GM23338 (cell line): ENCODE data around the gene SEMA6C. TPM values are rescaled to one million over a fixed set of nuclear protein-coding genes. Genes with fewer than 3 reads are reported as not detected.

ENCODE experiments used
- ATAC-seq: fragments of 200-7000 bp; cut with Tn5 transposase; 3 replicates; pipeline ENCODE4 v1.9.1; 2020
- DNase-seq: peaks from one replicate; pipeline ENCODE4 v3.0.0-alpha.2; 2015; ENCODE audit warnings: low spot score
- H2AFZ ChIP-seq: fragments of 200-600 bp; sonication (generic); 2 replicates; pipeline ENCODE4 v1.8.0; 2016; ENCODE audit warnings: antibody characterized with exemption, mild to moderate bottlenecking, moderate library complexity
- H3F3A ChIP-seq: fragments of 200-600 bp; sonication (generic); replicated peaks from 2 replicates; pipeline ENCODE4 v1.8.0; 2017; ENCODE audit warnings: antibody characterized with exemption, mixed run types, low read depth
- H3K27ac ChIP-seq: fragments of 200-600 bp; sonication (generic); 2 replicates; pipeline ENCODE4 v1.6.1; 2016; ENCODE audit warnings: low read depth
- H3K27me3 ChIP-seq: fragments of 200-600 bp; sonication (generic); 2 replicates; pipeline ENCODE4 v1.8.0; 2016; ENCODE audit warnings: mild to moderate bottlenecking, mixed run types, moderate library complexity; ENCODE audit not compliant: insufficient read depth
- H3K36me3 ChIP-seq: fragments of 200-600 bp; sonication (generic); 2 replicates; pipeline ENCODE4 v1.8.0; 2016; ENCODE audit warnings: mild to moderate bottlenecking; ENCODE audit not compliant: insufficient read depth
- H3K4me1 ChIP-seq: fragments of 200-600 bp; sonication (generic); 2 replicates; pipeline ENCODE4 v1.8.0; 2016; ENCODE audit warnings: mild to moderate bottlenecking, moderate library complexity; ENCODE audit not compliant: insufficient read depth
- H3K4me2 ChIP-seq: fragments of 200-600 bp; sonication (generic); 2 replicates; pipeline ENCODE4 v1.7.1; 2017; ENCODE audit warnings: mixed run types
- H3K4me3 ChIP-seq: fragments of 200-600 bp; sonication (generic); 2 replicates; pipeline ENCODE4 v1.6.1; 2016; ENCODE audit warnings: mixed run types
- H3K79me2 ChIP-seq: fragments of 200-600 bp; sonication (generic); replicated peaks from 2 replicates; pipeline ENCODE4 v1.8.0; 2017; ENCODE audit warnings: mild to moderate bottlenecking; ENCODE audit not compliant: insufficient read depth
- H3K9me2 ChIP-seq: fragments of 200-600 bp; sonication (generic); 2 replicates; pipeline ENCODE4 v1.8.0; 2017; ENCODE audit not compliant: insufficient read depth
- H4K20me1 ChIP-seq: fragments of 200-600 bp; sonication (generic); replicated peaks from 2 replicates; pipeline ENCODE4 v1.8.0; 2017; ENCODE audit warnings: mild to moderate bottlenecking; ENCODE audit not compliant: insufficient read depth
- H3K27ac Mint-ChIP-seq: 2 replicates; pipeline ENCODE4 v1.8.0; 2020; ENCODE audit warnings: inconsistent platforms, mild to moderate bottlenecking, moderate library complexity, mixed read lengths
- H3K27me3 Mint-ChIP-seq: 3 replicates; pipeline ENCODE4 v1.8.0; 2022; ENCODE audit warnings: low read depth, mild to moderate bottlenecking, moderate library complexity, mixed read lengths, inconsistent platforms; ENCODE audit not compliant: insufficient read depth, poor library complexity
- H3K36me3 Mint-ChIP-seq: 3 replicates; pipeline ENCODE4 v1.8.0; 2021; ENCODE audit warnings: low read depth, mild to moderate bottlenecking, inconsistent platforms, moderate library complexity, mixed read lengths
- H3K4me1 Mint-ChIP-seq: 3 replicates; pipeline ENCODE4 v1.8.0; 2020; ENCODE audit warnings: mild to moderate bottlenecking, inconsistent platforms, mixed read lengths
- H3K4me3 Mint-ChIP-seq: 3 replicates; pipeline ENCODE4 v1.8.0; 2021; ENCODE audit warnings: moderate library complexity, mild to moderate bottlenecking, inconsistent platforms, mixed read lengths
- H3K9me3 Mint-ChIP-seq: 3 replicates; pipeline ENCODE4 v1.8.0; 2020; ENCODE audit warnings: moderate library complexity, mild to moderate bottlenecking, inconsistent platforms, mixed read lengths
- CREB1 ChIP-seq: fragments of 250-450 bp; sonication (Bioruptor Pico); IDR thresholded peaks from 2 replicates; pipeline ENCODE4 v1.5.0; 2020; ENCODE audit warnings: low read depth, mild to moderate bottlenecking, moderate library complexity
- EZH2 ChIP-seq: fragments of 200-600 bp; sonication (generic); IDR thresholded peaks from one replicate; pipeline ENCODE4 v1.8.0; 2017; ENCODE audit warnings: antibody characterized with exemption, mild to moderate bottlenecking, low read depth; ENCODE audit not compliant: unreplicated experiment
- EZH2phosphoT487 ChIP-seq: fragments of 200-600 bp; sonication (generic); IDR thresholded peaks from one replicate; pipeline ENCODE4 v1.8.1; 2018; ENCODE audit warnings: antibody characterized with exemption; ENCODE audit not compliant: unreplicated experiment
- JUNB ChIP-seq: IDR thresholded peaks from one replicate; pipeline ENCODE4 v1.6.1; 2016; ENCODE audit warnings: antibody characterized with exemption; ENCODE audit not compliant: unreplicated experiment
- POLR2AphosphoS5 ChIP-seq: IDR thresholded peaks from 2 replicates; pipeline ENCODE4 v1.6.1; 2016; ENCODE audit warnings: antibody characterized with exemption, low read depth
- STAT1 ChIP-seq: IDR thresholded peaks from one replicate; pipeline ENCODE4 v1.6.1; 2016; ENCODE audit warnings: antibody characterized with exemption; ENCODE audit not compliant: unreplicated experiment
- ZNF114 ChIP-seq: fragments of 250-450 bp; sonication (Bioruptor Pico); IDR thresholded peaks from 2 replicates; pipeline ENCODE4 v1.5.0; 2020; ENCODE audit warnings: mild to moderate bottlenecking, moderate library complexity
- ZNF331 ChIP-seq: fragments of 250-450 bp; sonication (Bioruptor Pico); IDR thresholded peaks from 2 replicates; pipeline ENCODE4 v1.5.0; 2020; ENCODE audit warnings: low read depth, mild to moderate bottlenecking, moderate library complexity
- polyA plus RNA-seq: library from polyadenylated mRNA; unstranded; fragments of >200 nt; fragmentation: Nextera tagmentation; extraction: Ambion mirVana; gene quantifications from 2 replicates; pipeline ENCODE4 v1.2.1, GENCODE V29; 2016
- total RNA-seq: library from RNA; depleted of rRNA; stranded (reverse); fragments of >200 nt; shearing (Covaris generic); gene quantifications from 2 replicates; pipeline ENCODE4 v1.2.3, GENCODE V29; 2014
- TF ChIP-seq, protein P1 (sequence below): IDR thresholded peaks from 2 replicates; pipeline ENCODE4 v1.6.1; 2016; ENCODE audit warnings: antibody characterized with exemption
- TF ChIP-seq, protein P2 (sequence below): fragments of 250-450 bp; sonication (Bioruptor Pico); IDR thresholded peaks from 2 replicates; pipeline ENCODE4 v1.5.0; 2020; ENCODE audit warnings: mild to moderate bottlenecking, moderate library complexity
- TF ChIP-seq, protein P3 (sequence below): IDR thresholded peaks from one replicate; pipeline ENCODE4 v1.6.1; 2018; ENCODE audit warnings: antibody characterized with exemption; ENCODE audit not compliant: unreplicated experiment

SEMA6C gene
- total and polyA plus RNA-seq, 2 experiments from 2014 or later, result 6.2 to 12.3 TPM

DNA sequence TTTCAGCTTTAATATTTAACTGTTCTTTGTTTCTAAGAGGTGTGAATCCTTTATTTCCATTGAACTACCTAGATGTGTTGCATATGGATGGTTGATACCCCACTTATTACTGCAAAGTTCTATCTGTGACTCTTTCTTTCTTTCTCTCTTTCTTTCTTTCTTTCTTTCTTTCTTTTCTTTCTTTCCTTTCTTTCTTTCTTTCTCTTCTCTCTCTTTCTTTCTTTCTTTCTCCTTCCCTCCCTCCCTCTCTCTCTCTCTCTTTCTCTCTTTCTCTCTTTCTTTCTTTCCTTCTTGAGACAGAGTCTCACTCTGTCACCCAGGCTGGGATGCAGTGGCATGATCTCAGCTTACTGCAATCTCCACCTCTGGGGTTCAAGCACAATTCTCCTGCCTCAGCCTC, 41.8 kb downstream of the SEMA6C start:
- no peaks in the 10 kb centered on the region for H3K4me1 Mint-ChIP-seq
- no peak for ATAC-seq
- H3F3A ChIP-seq, result no peaks in the 10 kb centered on the region
- no peak for TF ChIP-seq EZH2phosphoT487
- no peak for TF ChIP-seq JUNB
- TF ChIP-seq CREB1 (CRISPR knock-in tag), result no peak
- no peak for TF ChIP-seq STAT1
- no peak for TF ChIP-seq EZH2
- no peak for TF ChIP-seq ZNF331 (CRISPR knock-in tag)
- TF ChIP-seq, protein P1, sequence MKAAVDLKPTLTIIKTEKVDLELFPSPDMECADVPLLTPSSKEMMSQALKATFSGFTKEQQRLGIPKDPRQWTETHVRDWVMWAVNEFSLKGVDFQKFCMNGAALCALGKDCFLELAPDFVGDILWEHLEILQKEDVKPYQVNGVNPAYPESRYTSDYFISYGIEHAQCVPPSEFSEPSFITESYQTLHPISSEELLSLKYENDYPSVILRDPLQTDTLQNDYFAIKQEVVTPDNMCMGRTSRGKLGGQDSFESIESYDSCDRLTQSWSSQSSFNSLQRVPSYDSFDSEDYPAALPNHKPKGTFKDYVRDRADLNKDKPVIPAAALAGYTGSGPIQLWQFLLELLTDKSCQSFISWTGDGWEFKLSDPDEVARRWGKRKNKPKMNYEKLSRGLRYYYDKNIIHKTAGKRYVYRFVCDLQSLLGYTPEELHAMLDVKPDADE, result no peak
- no peak for TF ChIP-seq ZNF114 (CRISPR knock-in tag)
- no peak for TF ChIP-seq POLR2AphosphoS5
- TF ChIP-seq, protein P2, sequence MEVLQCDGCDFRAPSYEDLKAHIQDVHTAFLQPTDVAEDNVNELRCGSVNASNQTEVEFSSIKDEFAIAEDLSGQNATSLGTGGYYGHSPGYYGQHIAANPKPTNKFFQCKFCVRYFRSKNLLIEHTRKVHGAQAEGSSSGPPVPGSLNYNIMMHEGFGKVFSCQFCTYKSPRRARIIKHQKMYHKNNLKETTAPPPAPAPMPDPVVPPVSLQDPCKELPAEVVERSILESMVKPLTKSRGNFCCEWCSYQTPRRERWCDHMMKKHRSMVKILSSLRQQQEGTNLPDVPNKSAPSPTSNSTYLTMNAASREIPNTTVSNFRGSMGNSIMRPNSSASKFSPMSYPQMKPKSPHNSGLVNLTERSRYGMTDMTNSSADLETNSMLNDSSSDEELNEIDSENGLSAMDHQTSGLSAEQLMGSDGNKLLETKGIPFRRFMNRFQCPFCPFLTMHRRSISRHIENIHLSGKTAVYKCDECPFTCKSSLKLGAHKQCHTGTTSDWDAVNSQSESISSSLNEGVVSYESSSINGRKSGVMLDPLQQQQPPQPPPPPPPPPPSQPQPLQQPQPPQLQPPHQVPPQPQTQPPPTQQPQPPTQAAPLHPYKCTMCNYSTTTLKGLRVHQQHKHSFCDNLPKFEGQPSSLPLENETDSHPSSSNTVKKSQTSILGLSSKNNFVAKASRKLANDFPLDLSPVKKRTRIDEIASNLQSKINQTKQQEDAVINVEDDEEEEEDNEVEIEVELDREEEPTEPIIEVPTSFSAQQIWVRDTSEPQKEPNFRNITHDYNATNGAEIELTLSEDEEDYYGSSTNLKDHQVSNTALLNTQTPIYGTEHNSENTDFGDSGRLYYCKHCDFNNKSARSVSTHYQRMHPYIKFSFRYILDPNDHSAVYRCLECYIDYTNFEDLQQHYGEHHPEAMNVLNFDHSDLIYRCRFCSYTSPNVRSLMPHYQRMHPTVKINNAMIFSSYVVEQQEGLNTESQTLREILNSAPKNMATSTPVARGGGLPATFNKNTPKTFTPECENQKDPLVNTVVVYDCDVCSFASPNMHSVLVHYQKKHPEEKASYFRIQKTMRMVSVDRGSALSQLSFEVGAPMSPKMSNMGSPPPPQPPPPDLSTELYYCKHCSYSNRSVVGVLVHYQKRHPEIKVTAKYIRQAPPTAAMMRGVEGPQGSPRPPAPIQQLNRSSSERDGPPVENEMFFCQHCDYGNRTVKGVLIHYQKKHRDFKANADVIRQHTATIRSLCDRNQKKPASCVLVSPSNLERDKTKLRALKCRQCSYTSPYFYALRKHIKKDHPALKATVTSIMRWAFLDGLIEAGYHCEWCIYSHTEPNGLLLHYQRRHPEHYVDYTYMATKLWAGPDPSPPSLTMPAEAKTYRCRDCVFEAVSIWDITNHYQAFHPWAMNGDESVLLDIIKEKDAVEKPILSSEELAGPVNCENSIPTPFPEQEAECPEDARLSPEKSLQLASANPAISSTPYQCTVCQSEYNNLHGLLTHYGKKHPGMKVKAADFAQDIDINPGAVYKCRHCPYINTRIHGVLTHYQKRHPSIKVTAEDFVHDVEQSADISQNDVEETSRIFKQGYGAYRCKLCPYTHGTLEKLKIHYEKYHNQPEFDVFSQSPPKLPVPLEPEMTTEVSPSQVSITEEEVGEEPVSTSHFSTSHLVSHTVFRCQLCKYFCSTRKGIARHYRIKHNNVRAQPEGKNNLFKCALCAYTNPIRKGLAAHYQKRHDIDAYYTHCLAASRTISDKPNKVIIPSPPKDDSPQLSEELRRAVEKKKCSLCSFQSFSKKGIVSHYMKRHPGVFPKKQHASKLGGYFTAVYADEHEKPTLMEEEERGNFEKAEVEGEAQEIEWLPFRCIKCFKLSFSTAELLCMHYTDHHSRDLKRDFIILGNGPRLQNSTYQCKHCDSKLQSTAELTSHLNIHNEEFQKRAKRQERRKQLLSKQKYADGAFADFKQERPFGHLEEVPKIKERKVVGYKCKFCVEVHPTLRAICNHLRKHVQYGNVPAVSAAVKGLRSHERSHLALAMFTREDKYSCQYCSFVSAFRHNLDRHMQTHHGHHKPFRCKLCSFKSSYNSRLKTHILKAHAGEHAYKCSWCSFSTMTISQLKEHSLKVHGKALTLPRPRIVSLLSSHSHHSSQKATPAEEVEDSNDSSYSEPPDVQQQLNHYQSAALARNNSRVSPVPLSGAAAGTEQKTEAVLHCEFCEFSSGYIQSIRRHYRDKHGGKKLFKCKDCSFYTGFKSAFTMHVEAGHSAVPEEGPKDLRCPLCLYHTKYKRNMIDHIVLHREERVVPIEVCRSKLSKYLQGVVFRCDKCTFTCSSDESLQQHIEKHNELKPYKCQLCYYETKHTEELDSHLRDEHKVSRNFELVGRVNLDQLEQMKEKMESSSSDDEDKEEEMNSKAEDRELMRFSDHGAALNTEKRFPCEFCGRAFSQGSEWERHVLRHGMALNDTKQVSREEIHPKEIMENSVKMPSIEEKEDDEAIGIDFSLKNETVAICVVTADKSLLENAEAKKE (CRISPR knock-in tag), result no peak
- TF ChIP-seq, protein P3, sequence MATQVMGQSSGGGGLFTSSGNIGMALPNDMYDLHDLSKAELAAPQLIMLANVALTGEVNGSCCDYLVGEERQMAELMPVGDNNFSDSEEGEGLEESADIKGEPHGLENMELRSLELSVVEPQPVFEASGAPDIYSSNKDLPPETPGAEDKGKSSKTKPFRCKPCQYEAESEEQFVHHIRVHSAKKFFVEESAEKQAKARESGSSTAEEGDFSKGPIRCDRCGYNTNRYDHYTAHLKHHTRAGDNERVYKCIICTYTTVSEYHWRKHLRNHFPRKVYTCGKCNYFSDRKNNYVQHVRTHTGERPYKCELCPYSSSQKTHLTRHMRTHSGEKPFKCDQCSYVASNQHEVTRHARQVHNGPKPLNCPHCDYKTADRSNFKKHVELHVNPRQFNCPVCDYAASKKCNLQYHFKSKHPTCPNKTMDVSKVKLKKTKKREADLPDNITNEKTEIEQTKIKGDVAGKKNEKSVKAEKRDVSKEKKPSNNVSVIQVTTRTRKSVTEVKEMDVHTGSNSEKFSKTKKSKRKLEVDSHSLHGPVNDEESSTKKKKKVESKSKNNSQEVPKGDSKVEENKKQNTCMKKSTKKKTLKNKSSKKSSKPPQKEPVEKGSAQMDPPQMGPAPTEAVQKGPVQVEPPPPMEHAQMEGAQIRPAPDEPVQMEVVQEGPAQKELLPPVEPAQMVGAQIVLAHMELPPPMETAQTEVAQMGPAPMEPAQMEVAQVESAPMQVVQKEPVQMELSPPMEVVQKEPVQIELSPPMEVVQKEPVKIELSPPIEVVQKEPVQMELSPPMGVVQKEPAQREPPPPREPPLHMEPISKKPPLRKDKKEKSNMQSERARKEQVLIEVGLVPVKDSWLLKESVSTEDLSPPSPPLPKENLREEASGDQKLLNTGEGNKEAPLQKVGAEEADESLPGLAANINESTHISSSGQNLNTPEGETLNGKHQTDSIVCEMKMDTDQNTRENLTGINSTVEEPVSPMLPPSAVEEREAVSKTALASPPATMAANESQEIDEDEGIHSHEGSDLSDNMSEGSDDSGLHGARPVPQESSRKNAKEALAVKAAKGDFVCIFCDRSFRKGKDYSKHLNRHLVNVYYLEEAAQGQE, result no peak
- H3K4me3 Mint-ChIP-seq, result no peak overlapping the region
- H3K4me2 ChIP-seq, result no peak overlapping the region
- no peaks in the 10 kb centered on the region for H3K9me2 ChIP-seq
- no peak overlapping the region for H3K4me3 ChIP-seq
- H3K79me2 ChIP-seq, result no peaks in the 10 kb centered on the region
- H3K27ac ChIP-seq, result no peak overlapping the region
- no peaks in the 10 kb centered on the region for H3K36me3 Mint-ChIP-seq
- H3K27me3 ChIP-seq, result no peaks in the 10 kb centered on the region
- no peaks in the 10 kb centered on the region for H3K9me3 Mint-ChIP-seq
- no peaks in the 10 kb centered on the region for H3K36me3 ChIP-seq
- DNase-seq, result no peak
- no peak overlapping the region for H2AFZ ChIP-seq
- H3K27ac Mint-ChIP-seq, result no peak overlapping the region
- H3K27me3 Mint-ChIP-seq, result peaks cover 1% of the 10 kb centered on the region
- H3K4me1 ChIP-seq, result no peaks in the 10 kb centered on the region
- no peaks in the 10 kb centered on the region for H4K20me1 ChIP-seq
